ENCODE results near the gene CHI3L1.

CHI3L1 gene

GRCh38 chr1:203167026-203167912, 19.2 kb downstream of the CHI3L1 start:
- DNase-seq, result no peak

- no peak for DNase-seq
Measured at GRCh38 chr1:203166192-203166940, 20.1 kb downstream of the CHI3L1 start.

GRCh38 chr1:203165800-203166161, 20.7 kb downstream of the CHI3L1 start:
- DNase-seq, result no peak

- no peak for DNase-seq
Measured at GRCh38 chr1:203165101-203165799, 21.3 kb downstream of the CHI3L1 start.

- no peak for DNase-seq
Measured at GRCh38 chr1:203163891-203164635, 22.4 kb downstream of the CHI3L1 start.

- no peak for DNase-seq
Measured at GRCh38 chr1:203162403-203162802, 24.1 kb downstream of the CHI3L1 start.

GRCh38 chr1:203161703-203162102, 24.8 kb downstream of the CHI3L1 start:
- no peak for DNase-seq

GRCh38 chr1:203161175-203161574, 25.3 kb downstream of the CHI3L1 start:
- no peak for DNase-seq

GRCh38 chr1:203159844-203160243, 26.7 kb downstream of the CHI3L1 start:
- no peak for DNase-seq

- DNase-seq, result no peak
Measured at GRCh38 chr1:203158960-203159665, 27.4 kb downstream of the CHI3L1 start.

GRCh38 chr1:203158423-203158822, 28.1 kb downstream of the CHI3L1 start:
- DNase-seq, result no peak

GRCh38 chr1:203156280-203156679, 30.2 kb downstream of the CHI3L1 start:
- no peak for DNase-seq

- no peak for DNase-seq
Measured at GRCh38 chr1:203153989-203154821, 32.3 kb downstream of the CHI3L1 start.

GRCh38 chr1:203153051-203153988, 33.2 kb downstream of the CHI3L1 start:
- no peak for DNase-seq

- DNase-seq, result no peak
Measured at GRCh38 chr1:203152158-203153034, 34.1 kb downstream of the CHI3L1 start.

- DNase-seq, result no peak
Measured at GRCh38 chr1:203151362-203152157, 34.9 kb downstream of the CHI3L1 start.

GRCh38 chr1:203150511-203151297, 35.8 kb downstream of the CHI3L1 start:
- DNase-seq, result no peak

Data from activated naive CD4-positive, alpha-beta T cell treated with anti-CD3 and anti-CD28 coated beads, Interleukin-2, amount 50 U/mL, for 16 hours (primary cell).